ENCODE measurements around the gene S1PR2. TPM values are rescaled to one million over a fixed set of nuclear protein-coding genes. Genes with fewer than 3 reads are reported as not detected.
"Not testable (repeated sequence)": the region's sequence is repeated elsewhere in the genome, so short reads cannot be mapped to it uniquely, and the experiment has no call there.

The S1PR2 gene
- total RNA-seq, 2 experiments from 2014 or later, result 9.4 to 9.8 TPM

DNA sequence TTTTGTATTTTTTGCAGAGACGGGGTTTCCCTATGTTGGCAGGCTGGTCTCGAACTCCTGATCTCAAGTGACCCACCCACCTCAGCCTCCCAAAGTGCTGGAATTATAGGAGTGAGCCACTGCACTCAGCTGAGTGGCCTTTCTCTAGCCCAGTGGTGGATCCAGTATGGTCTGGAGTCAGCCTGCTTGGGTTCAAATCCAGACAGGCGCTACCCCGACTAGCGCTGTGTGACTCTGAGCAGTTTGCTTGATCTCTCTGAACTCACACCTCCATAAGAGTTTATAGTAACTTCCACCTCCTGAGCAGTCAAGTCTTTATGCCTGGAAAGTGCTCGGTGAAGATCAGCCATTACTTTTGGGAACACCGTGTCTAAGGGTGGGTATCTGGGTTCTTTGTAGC lies 10.4 kb downstream of the S1PR2 start:
- H3K27ac Mint-ChIP-seq, result no peak overlapping the region
- no peaks in the 10 kb centered on the region for H3K27me3 Mint-ChIP-seq
- DNase-seq, result no peak
- no peaks in the 10 kb centered on the region for H3K9me3 Mint-ChIP-seq
- H3K36me3 Mint-ChIP-seq, result peaks cover 8% of the 10 kb centered on the region
- ChIA-PET POLR2A (no interaction called here), CTCF (interaction anchor here (1.1 to 2.9 kb wide), 4 partner anchors 8 to 33 kb away, joined by 3 to 22 read pairs (median 6); no protein-coding TSS in a partner anchor)
- no peak overlapping the region for H3K4me3 Mint-ChIP-seq
- intact Hi-C loops (cut with micrococcal nuclease), result no loop called here
- peaks cover 10% of the 10 kb centered on the region for H3K4me1 Mint-ChIP-seq (ENCODE audit: low read depth)

GRCh38 chr19:10219678-10220077 lies 11.5 kb downstream of the S1PR2 start:
- ChIA-PET CTCF (interaction anchor here (0.6 to 2.9 kb wide), 8 partner anchors 9 to 164 kb away, joined by 3 to 22 read pairs (median 6); no protein-coding TSS in a partner anchor), POLR2A (no interaction called here)
- no peaks in the 10 kb centered on the region for H3K27me3 Mint-ChIP-seq
- peak; percentile 61 for DNase-seq
- H3K27ac Mint-ChIP-seq, result no peak overlapping the region
- intact Hi-C loops (cut with micrococcal nuclease), result loop anchor here (1.0 kb wide), 1 partner anchor 32 kb away; no protein-coding TSS in a partner anchor
- H3K4me1 Mint-ChIP-seq (ENCODE audit: low read depth), result peaks cover 10% of the 10 kb centered on the region
- no peak overlapping the region for H3K4me3 Mint-ChIP-seq
- peaks cover 8% of the 10 kb centered on the region for H3K36me3 Mint-ChIP-seq
- no peaks in the 10 kb centered on the region for H3K9me3 Mint-ChIP-seq

- Mint-ChIP-seq H3K4me1 (ENCODE audit: low read depth) (peaks cover 10% of the 10 kb centered on the region), H3K4me3 (no peak overlapping the region), H3K9me3 (no peaks in the 10 kb centered on the region), H3K27me3 (no peaks in the 10 kb centered on the region), H3K36me3 (no peaks in the 10 kb centered on the region), H3K27ac (no peak overlapping the region)
- intact Hi-C loops (cut with micrococcal nuclease), result no loop called here
- ChIA-PET POLR2A (interaction anchor here (0.6 kb wide), 1 partner anchor 20 kb away, joined by 3 read pairs; no protein-coding TSS in a partner anchor), CTCF (no interaction called here)
- no peak for DNase-seq
These were observed 14.0 kb downstream of the S1PR2 start for GRCh38 chr19:10217085-10217484.

- intact Hi-C loops (cut with micrococcal nuclease), result no loop called here
These were observed 16.3 kb downstream of the S1PR2 start for GRCh38 chr19:10214784-10215183.

DNA sequence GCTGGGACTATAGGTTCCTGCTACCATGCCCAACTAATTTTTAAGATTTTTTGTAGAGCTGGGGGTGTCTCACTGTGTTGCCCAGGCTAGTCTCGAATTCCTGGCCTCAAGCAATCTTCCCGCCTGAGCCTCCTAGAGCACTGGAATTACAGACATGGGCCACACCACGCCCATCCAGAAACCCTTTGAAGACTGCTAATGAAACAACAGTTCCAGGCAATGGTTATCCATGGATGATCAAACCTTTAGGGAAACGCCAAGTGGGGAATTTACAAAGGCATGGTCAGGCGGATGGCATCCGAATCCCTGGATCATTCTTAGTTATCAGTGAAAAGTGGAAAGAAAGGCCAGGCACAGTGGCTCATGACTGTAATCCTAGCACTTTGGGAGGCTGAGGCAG lies 19.4 kb downstream of the S1PR2 start:
- ChIA-PET POLR2A (no interaction called here), CTCF (no interaction called here)
- Mint-ChIP-seq H3K27me3 (no peaks in the 10 kb centered on the region), H3K4me1 (ENCODE audit: low read depth) (no peaks in the 10 kb centered on the region), H3K4me3 (no peak overlapping the region), H3K27ac (no peak overlapping the region), H3K36me3 (no peaks in the 10 kb centered on the region), H3K9me3 (peaks cover 9% of the 10 kb centered on the region)
- intact Hi-C loops (cut with micrococcal nuclease), result no loop called here
- DNase-seq, result no peak

More at GRCh38 chr19:10214784-10215183, 16.3 kb downstream of the S1PR2 start:
- no peaks in the 10 kb centered on the region for H3K9me3 Mint-ChIP-seq
- no peaks in the 10 kb centered on the region for H3K36me3 Mint-ChIP-seq
- no peak overlapping the region for H3K4me3 Mint-ChIP-seq
- ChIA-PET POLR2A (no interaction called here), CTCF (interaction anchor here (0.6 to 1.3 kb wide), 3 partner anchors 11 to 257 kb away, joined by 3 read pairs; no protein-coding TSS in a partner anchor)
- peaks cover 6% of the 10 kb centered on the region for H3K4me1 Mint-ChIP-seq (ENCODE audit: low read depth)
- no peak for DNase-seq
- no peak overlapping the region for H3K27ac Mint-ChIP-seq
- no peaks in the 10 kb centered on the region for H3K27me3 Mint-ChIP-seq

GRCh38 chr19:10211061-10211460 lies 20.1 kb downstream of the S1PR2 start:
- POLR2A ChIA-PET, result no interaction called here
- CTCF ChIA-PET, result no interaction called here
- Mint-ChIP-seq H3K27ac (no peak overlapping the region), H3K9me3 (peaks cover 9% of the 10 kb centered on the region), H3K4me3 (no peak overlapping the region), H3K4me1 (ENCODE audit: low read depth) (no peaks in the 10 kb centered on the region), H3K27me3 (no peaks in the 10 kb centered on the region), H3K36me3 (no peaks in the 10 kb centered on the region)
- intact Hi-C loops (cut with micrococcal nuclease), result no loop called here
- DNase-seq, result no peak

- peaks cover 9% of the 10 kb centered on the region for H3K9me3 Mint-ChIP-seq
- H3K4me3 Mint-ChIP-seq, result no peak overlapping the region
- intact Hi-C loops (cut with micrococcal nuclease), result no loop called here
- no peak for DNase-seq
- no peaks in the 10 kb centered on the region for H3K27me3 Mint-ChIP-seq
- no peaks in the 10 kb centered on the region for H3K4me1 Mint-ChIP-seq (ENCODE audit: low read depth)
- H3K36me3 Mint-ChIP-seq, result no peaks in the 10 kb centered on the region
- H3K27ac Mint-ChIP-seq, result no peak overlapping the region
- ChIA-PET POLR2A (no interaction called here), CTCF (interaction anchor here (1.4 to 1.5 kb wide), 2 partner anchors 20 to 41 kb away, joined by 5 read pairs; no protein-coding TSS in a partner anchor)
These were observed 21.8 kb downstream of the S1PR2 start for GRCh38 chr19:10209315-10209714.

DNA sequence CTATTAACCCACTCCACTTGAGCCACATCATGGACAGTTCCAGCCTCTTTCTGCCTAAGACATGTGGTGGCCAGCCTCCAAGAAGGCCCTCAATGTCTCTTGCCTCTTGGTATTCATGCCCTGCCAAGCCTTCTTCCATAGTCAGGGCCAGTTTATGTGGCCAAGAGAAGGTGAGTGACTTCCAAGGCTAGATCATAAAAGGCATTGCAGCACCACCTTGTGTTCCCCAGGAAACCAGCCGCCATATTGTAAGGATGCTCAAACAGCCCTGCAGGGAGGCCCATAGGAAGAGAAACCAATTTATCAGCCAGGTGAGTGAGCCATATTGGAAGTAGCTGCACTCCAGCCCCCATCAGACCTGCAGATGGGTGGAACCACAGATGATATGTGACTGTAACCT lies 24.1 kb downstream of the S1PR2 start:
- no peak overlapping the region for H3K27ac Mint-ChIP-seq
- H3K4me1 Mint-ChIP-seq (ENCODE audit: low read depth), result no peaks in the 10 kb centered on the region
- intact Hi-C loops (cut with micrococcal nuclease), result no loop called here
- peaks cover 9% of the 10 kb centered on the region for H3K9me3 Mint-ChIP-seq
- H3K4me3 Mint-ChIP-seq, result no peak overlapping the region
- ChIA-PET CTCF (interaction anchor here (1.4 to 2.0 kb wide), 2 partner anchors 43 to 179 kb away, joined by 4 to 6 read pairs; no protein-coding TSS in a partner anchor), POLR2A (interaction anchor here (0.8 kb wide), 1 partner anchor 9 kb away, joined by 3 read pairs; no protein-coding TSS in a partner anchor)
- H3K36me3 Mint-ChIP-seq, result no peaks in the 10 kb centered on the region
- no peak for DNase-seq
- no peaks in the 10 kb centered on the region for H3K27me3 Mint-ChIP-seq

- Mint-ChIP-seq H3K27ac (no peak overlapping the region), H3K9me3 (peaks cover 9% of the 10 kb centered on the region), H3K27me3 (no peaks in the 10 kb centered on the region), H3K36me3 (no peaks in the 10 kb centered on the region), H3K4me3 (no peak overlapping the region), H3K4me1 (ENCODE audit: low read depth) (no peaks in the 10 kb centered on the region)
- POLR2A ChIA-PET, result no interaction called here
- DNase-seq, result no peak
- CTCF ChIA-PET, result interaction anchor here (1.0 to 2.0 kb wide), 3 partner anchors 14 to 179 kb away, joined by 3 to 6 read pairs (median 4); no protein-coding TSS in a partner anchor
- intact Hi-C loops (cut with micrococcal nuclease), result no loop called here
These were observed 24.8 kb downstream of the S1PR2 start for GRCh38 chr19:10206226-10206885.

DNA sequence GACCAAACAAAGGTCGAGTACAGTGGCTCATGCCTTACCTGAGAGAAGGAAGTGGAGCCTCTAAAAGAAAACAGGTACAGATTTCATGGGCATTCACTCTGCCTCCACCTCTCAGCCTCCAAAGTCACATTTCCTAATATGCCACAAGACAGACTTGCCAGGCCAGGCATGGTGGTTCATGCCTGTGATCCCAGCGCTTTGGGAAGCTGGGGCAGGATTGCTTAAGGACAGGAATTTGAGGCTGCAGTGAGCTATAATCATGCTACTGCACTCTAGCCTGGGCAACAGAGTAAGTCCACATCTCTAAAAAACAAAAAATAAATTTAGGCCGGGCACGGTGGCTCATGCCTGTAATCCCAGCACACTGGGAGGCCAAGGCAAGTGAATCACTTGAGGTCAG lies 25.5 kb downstream of the S1PR2 start:
- Mint-ChIP-seq H3K9me3 (peaks cover 9% of the 10 kb centered on the region), H3K27ac (no peak overlapping the region), H3K27me3 (no peaks in the 10 kb centered on the region), H3K36me3 (no peaks in the 10 kb centered on the region), H3K4me3 (no peak overlapping the region), H3K4me1 (ENCODE audit: low read depth) (no peaks in the 10 kb centered on the region)
- intact Hi-C loops (cut with micrococcal nuclease), result no loop called here
- no peak for DNase-seq
- POLR2A ChIA-PET, result no interaction called here
- CTCF ChIA-PET, result interaction anchor here (1.0 to 2.0 kb wide), 2 partner anchors 15 to 44 kb away, joined by 3 to 6 read pairs; no protein-coding TSS in a partner anchor

DNA sequence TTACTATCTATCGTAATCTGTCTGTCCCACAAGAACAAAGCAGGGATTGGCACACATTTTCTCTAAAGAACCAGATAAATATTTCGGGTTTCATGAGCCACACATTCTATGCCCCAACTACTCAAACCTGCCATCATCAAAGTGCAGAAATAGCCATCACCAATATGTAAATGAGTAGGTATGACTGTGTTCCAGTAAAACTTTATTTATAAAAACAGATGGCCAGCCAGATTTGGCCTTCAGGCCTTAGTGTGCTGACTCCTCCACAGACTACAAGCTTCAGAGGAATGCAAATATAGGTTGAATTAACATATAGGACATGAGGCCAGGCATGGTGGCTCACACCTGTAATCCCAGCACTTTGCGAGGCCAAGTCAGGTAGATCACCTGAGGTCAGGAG lies 27.4 kb downstream of the S1PR2 start:
- Mint-ChIP-seq H3K27ac (no peak overlapping the region), H3K27me3 (no peaks in the 10 kb centered on the region), H3K4me1 (ENCODE audit: low read depth) (peaks cover 9% of the 10 kb centered on the region), H3K36me3 (no peaks in the 10 kb centered on the region), H3K4me3 (no peak overlapping the region), H3K9me3 (peaks cover 9% of the 10 kb centered on the region)
- DNase-seq, result no peak
- intact Hi-C loops (cut with micrococcal nuclease), result no loop called here
- ChIA-PET POLR2A (no interaction called here), CTCF (interaction anchor here (0.7 kb wide), 1 partner anchor 11 kb away, joined by 3 read pairs; no protein-coding TSS in a partner anchor)

DNA sequence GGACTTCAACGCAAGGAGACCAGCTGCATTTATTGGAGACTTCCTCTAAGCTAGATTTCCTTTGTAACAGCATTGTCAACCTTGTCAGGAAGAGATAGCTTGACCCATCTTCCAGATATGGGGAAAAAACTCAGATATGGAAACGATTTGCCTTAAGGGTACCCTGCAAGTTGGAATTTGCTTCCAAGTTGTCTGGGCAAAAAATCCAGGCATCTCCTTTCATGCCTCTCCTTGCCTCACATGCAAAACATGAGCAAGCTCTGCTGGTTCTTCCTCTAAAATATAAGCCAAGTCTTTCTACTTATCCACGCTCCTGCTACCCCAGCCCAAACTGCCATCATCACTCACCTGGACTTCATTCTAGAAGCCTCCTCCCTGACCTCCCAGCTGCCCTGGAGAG lies 30.0 kb downstream of the S1PR2 start:
- Mint-ChIP-seq H3K36me3 (no peaks in the 10 kb centered on the region), H3K9me3 (no peaks in the 10 kb centered on the region), H3K27ac (no peak overlapping the region), H3K4me3 (no peak overlapping the region), H3K4me1 (ENCODE audit: low read depth) (peaks cover 15% of the 10 kb centered on the region), H3K27me3 (no peaks in the 10 kb centered on the region)
- DNase-seq, result no peak
- POLR2A ChIA-PET, result no interaction called here
- CTCF ChIA-PET, result interaction anchor here (0.7 to 1.7 kb wide), 3 partner anchors 27 to 188 kb away, joined by 3 to 6 read pairs (median 4); no protein-coding TSS in a partner anchor
- intact Hi-C loops (cut with micrococcal nuclease), result no loop called here

GRCh38 chr19:10200101-10200500 lies 31.0 kb downstream of the S1PR2 start:
- H3K27me3 Mint-ChIP-seq, POLR2A ChIA-PET: not testable (repeated sequence)

More at GRCh38 chr19:10200101-10200500, 31.0 kb downstream of the S1PR2 start:
- DNase-seq; H3K36me3 Mint-ChIP-seq; intact Hi-C loops (cut with micrococcal nuclease); H3K27ac Mint-ChIP-seq; H3K4me3 Mint-ChIP-seq; H3K9me3 Mint-ChIP-seq; CTCF ChIA-PET: not testable (repeated sequence)
- peaks cover 16% of the 10 kb centered on the region for H3K4me1 Mint-ChIP-seq (ENCODE audit: low read depth)
